Stimulated activated naive B cell treated with anti-CD40 and anti-IgM and Interleukin-4, amounts not matched to agents 10 μg/mL and 1 μg/mL and 100 μg/mL, for 72 hours (primary cell): ENCODE measurements around the gene IQGAP2.
"Not testable (repeated sequence)": the region's sequence is repeated elsewhere in the genome, so short reads cannot be mapped to it uniquely, and the experiment has no call there.

Source experiments
- ATAC-seq, 2 donors: fragments of 150-1000 bp; cut with Tn5 transposase; replicated peaks; 2 replicates each; pipeline ENCODE4 v1.10.0; 2021; ENCODE audit warnings: moderate library complexity in 1 of 2
- DNase-seq: peaks from one replicate; pipeline ENCODE4 v3.0.0; 2021
- H3K27ac Mint-ChIP-seq: one replicate; pipeline ENCODE4 v1.8.0; 2022; ENCODE audit warnings: mild to moderate bottlenecking, mixed read lengths
- H3K27me3 Mint-ChIP-seq, 2 donors: one replicate each; pipeline ENCODE4 v1.8.0; 2022; ENCODE audit warnings: mixed read lengths in 2 of 2
- H3K36me3 Mint-ChIP-seq, 2 donors: one replicate each; pipeline ENCODE4 v1.8.0; 2022; ENCODE audit warnings: mixed read lengths in 2 of 2, mild to moderate bottlenecking in 1 of 2
- H3K4me1 Mint-ChIP-seq, 2 donors: one replicate each; pipeline ENCODE4 v1.8.0; 2022; ENCODE audit warnings: mixed read lengths in 2 of 2, mild to moderate bottlenecking in 1 of 2
- H3K4me3 Mint-ChIP-seq, 2 donors: one replicate each; pipeline ENCODE4 v1.8.0; 2022; ENCODE audit warnings: mild to moderate bottlenecking in 2 of 2, mixed read lengths in 2 of 2, moderate library complexity in 1 of 2
- H3K9me3 Mint-ChIP-seq, 2 donors: one replicate each; pipeline ENCODE4 v1.8.0; 2022; ENCODE audit warnings: mixed read lengths in 2 of 2, mild to moderate bottlenecking in 1 of 2

The IQGAP2 gene

GRCh38 chr5:76517334-76517733 is 114.2 kb downstream of the IQGAP2 start:
- Mint-ChIP-seq H3K4me3 (no peak overlapping the region), H3K4me1 (peaks cover 5 to 7% of the 10 kb centered on the region in 2 donors), H3K27ac (no peak overlapping the region), H3K36me3 (no peaks in the 10 kb centered on the region), H3K27me3 (no peaks in the 10 kb centered on the region), H3K9me3 (no peaks in the 10 kb centered on the region)
- DNase-seq (no peak), ATAC-seq (no peak)

- not testable (repeated sequence) for H3K36me3 Mint-ChIP-seq, H3K27ac Mint-ChIP-seq, DNase-seq, H3K9me3 Mint-ChIP-seq, ATAC-seq, H3K4me1 Mint-ChIP-seq, H3K4me3 Mint-ChIP-seq, H3K27me3 Mint-ChIP-seq
These were observed 115.2 kb downstream of the IQGAP2 start for GRCh38 chr5:76518246-76518645.

GRCh38 chr5:76521240-76521758 is 118.2 kb downstream of the IQGAP2 start:
- ATAC-seq (peak; percentile 70 to 74), DNase-seq (no peak)
- Mint-ChIP-seq H3K27ac (peak overlapping the region; percentile 73), H3K9me3 (no peaks in the 10 kb centered on the region), H3K36me3 (no peaks in the 10 kb centered on the region), H3K27me3 (no peaks in the 10 kb centered on the region), H3K4me3 (peak overlapping the region in 1 of 2 donors; percentile 4), H3K4me1 (peaks cover 3 to 18% of the 10 kb centered on the region in 2 donors)

GRCh38 chr5:76522103-76522935 is 119.2 kb downstream of the IQGAP2 start:
- Mint-ChIP-seq H3K36me3 (no peaks in the 10 kb centered on the region), H3K4me3 (no peak overlapping the region), H3K9me3 (no peaks in the 10 kb centered on the region), H3K27me3 (no peaks in the 10 kb centered on the region), H3K27ac (no peak overlapping the region), H3K4me1 (peaks cover 5 to 18% of the 10 kb centered on the region in 2 donors)
- no peak for DNase-seq
- ATAC-seq, result no peak

- Mint-ChIP-seq H3K36me3 (no peaks in the 10 kb centered on the region), H3K9me3 (no peaks in the 10 kb centered on the region), H3K27ac (no peak overlapping the region), H3K4me1 (peaks cover 9 to 18% of the 10 kb centered on the region in 2 donors), H3K27me3 (no peaks in the 10 kb centered on the region), H3K4me3 (no peak overlapping the region)
- ATAC-seq (no peak), DNase-seq (no peak)
These were observed 121.2 kb downstream of the IQGAP2 start for GRCh38 chr5:76524101-76524835.

GRCh38 chr5:76524868-76525267 is 121.8 kb downstream of the IQGAP2 start:
- Mint-ChIP-seq H3K4me3 (no peak overlapping the region), H3K9me3 (no peaks in the 10 kb centered on the region), H3K27ac (no peak overlapping the region), H3K36me3 (no peaks in the 10 kb centered on the region), H3K27me3 (no peaks in the 10 kb centered on the region), H3K4me1 (peaks cover 9 to 18% of the 10 kb centered on the region in 2 donors)
- ATAC-seq (no peak), DNase-seq (no peak)

GRCh38 chr5:76525956-76526355 is 122.9 kb downstream of the IQGAP2 start:
- Mint-ChIP-seq H3K27me3 (no peaks in the 10 kb centered on the region), H3K4me3 (no peak overlapping the region), H3K4me1 (peaks cover 8 to 16% of the 10 kb centered on the region in 2 donors), H3K36me3 (no peaks in the 10 kb centered on the region), H3K9me3 (no peaks in the 10 kb centered on the region), H3K27ac (no peak overlapping the region)
- ATAC-seq (peak; percentile 47 to 59), DNase-seq (no peak)

GRCh38 chr5:76526950-76527583 is 124.0 kb downstream of the IQGAP2 start:
- no peak for ATAC-seq
- no peaks in the 10 kb centered on the region for H3K36me3 Mint-ChIP-seq
- no peak for DNase-seq
- H3K9me3 Mint-ChIP-seq, result peaks cover 0 to 3% of the 10 kb centered on the region in 2 donors
- H3K27me3 Mint-ChIP-seq, result no peaks in the 10 kb centered on the region
- H3K4me3 Mint-ChIP-seq, result no peak overlapping the region
- peaks cover 6 to 11% of the 10 kb centered on the region in 2 donors for H3K4me1 Mint-ChIP-seq
- no peak overlapping the region for H3K27ac Mint-ChIP-seq

- Mint-ChIP-seq H3K9me3 (peaks cover 0 to 3% of the 10 kb centered on the region in 2 donors), H3K27ac (no peak overlapping the region), H3K4me1 (peaks cover 6 to 11% of the 10 kb centered on the region in 2 donors), H3K36me3 (no peaks in the 10 kb centered on the region), H3K4me3 (no peak overlapping the region), H3K27me3 (no peaks in the 10 kb centered on the region)
- no peak for DNase-seq
- no peak for ATAC-seq
These were observed 124.6 kb downstream of the IQGAP2 start for GRCh38 chr5:76527685-76528161.

- peaks cover 0 to 3% of the 10 kb centered on the region in 2 donors for H3K9me3 Mint-ChIP-seq
- no peak overlapping the region for H3K4me3 Mint-ChIP-seq
- H3K36me3 Mint-ChIP-seq, result no peaks in the 10 kb centered on the region
- peaks cover 6 to 11% of the 10 kb centered on the region in 2 donors for H3K4me1 Mint-ChIP-seq
- DNase-seq (no peak), ATAC-seq (no peak)
- H3K27me3 Mint-ChIP-seq, result no peaks in the 10 kb centered on the region
- no peak overlapping the region for H3K27ac Mint-ChIP-seq
These were observed 125.7 kb downstream of the IQGAP2 start for GRCh38 chr5:76528547-76529331.

GRCh38 chr5:76529464-76530344 is 126.6 kb downstream of the IQGAP2 start:
- Mint-ChIP-seq H3K36me3 (no peaks in the 10 kb centered on the region), H3K27ac (no peak overlapping the region), H3K4me3 (no peak overlapping the region), H3K9me3 (peaks cover 0 to 3% of the 10 kb centered on the region in 2 donors), H3K27me3 (no peaks in the 10 kb centered on the region), H3K4me1 (peaks cover 6 to 11% of the 10 kb centered on the region in 2 donors)
- DNase-seq, result no peak
- ATAC-seq, result no peak

GRCh38 chr5:76532052-76532451 is 129.0 kb downstream of the IQGAP2 start:
- H3K9me3 Mint-ChIP-seq, result peaks cover 0 to 3% of the 10 kb centered on the region in 2 donors
- H3K36me3 Mint-ChIP-seq, result no peaks in the 10 kb centered on the region
- DNase-seq (no peak), ATAC-seq (no peak)
- no peak overlapping the region for H3K27ac Mint-ChIP-seq
- no peak overlapping the region for H3K4me3 Mint-ChIP-seq
- H3K4me1 Mint-ChIP-seq, result peaks cover 0 to 4% of the 10 kb centered on the region in 2 donors
- no peaks in the 10 kb centered on the region for H3K27me3 Mint-ChIP-seq

- H3K4me1 Mint-ChIP-seq, result peaks cover 0 to 4% of the 10 kb centered on the region in 2 donors
- no peak overlapping the region for H3K4me3 Mint-ChIP-seq
- peaks cover 0 to 3% of the 10 kb centered on the region in 2 donors for H3K9me3 Mint-ChIP-seq
- DNase-seq, result no peak
- no peaks in the 10 kb centered on the region for H3K36me3 Mint-ChIP-seq
- ATAC-seq, result no peak
- H3K27me3 Mint-ChIP-seq, result no peaks in the 10 kb centered on the region
- no peak overlapping the region for H3K27ac Mint-ChIP-seq
These were observed 129.9 kb downstream of the IQGAP2 start for GRCh38 chr5:76532973-76533372.
